SW480 (cell line): Measurements from ENCODE around the gene SLC7A11.

Experiments used
- DNase-seq: peaks from one replicate; pipeline ENCODE4 v3.0.0-alpha.2; 2016; ENCODE audit warnings: low spot score

SLC7A11 gene

GRCh38 chr4:138161351-138161750 lies 80.8 kb downstream of the SLC7A11 start:
- no peak for DNase-seq

GRCh38 chr4:138158746-138159297 lies 83.3 kb downstream of the SLC7A11 start:
- peak; percentile 6 for DNase-seq

GRCh38 chr4:138140879-138141278 lies 101.3 kb downstream of the SLC7A11 start:
- DNase-seq, result no peak

GRCh38 chr4:138138774-138139173 lies 103.4 kb downstream of the SLC7A11 start:
- no peak for DNase-seq

- no peak for DNase-seq
Observed at GRCh38 chr4:138135610-138136009, 106.5 kb downstream of the SLC7A11 start.

- DNase-seq, result no peak
Observed at GRCh38 chr4:138118270-138118669, 123.9 kb downstream of the SLC7A11 start.

- no peak for DNase-seq
Observed at GRCh38 chr4:138115053-138115452, 127.1 kb downstream of the SLC7A11 start.

GRCh38 chr4:138114434-138114833 lies 127.7 kb downstream of the SLC7A11 start:
- DNase-seq, result no peak
